GM21515 (cell line): ENCODE measurements around the gene DYRK2.
"Not testable (repeated sequence)": the region's sequence is repeated elsewhere in the genome, so short reads cannot be mapped to it uniquely, and the experiment has no call there.

ENCODE experiments used
- ATAC-seq: cut with Tn5 transposase; IDR thresholded peaks from one replicate; pipeline ENCODE4 v1.9.1; 2021; ENCODE audit not compliant: unreplicated experiment

The DYRK2 gene

GRCh38 chr12:67669934-67670631, 21.5 kb downstream of the DYRK2 start:
- no peak for ATAC-seq

GRCh38 chr12:67671419-67671818, 22.9 kb downstream of the DYRK2 start:
- ATAC-seq, result no peak

GRCh38 chr12:67671892-67672291, 23.3 kb downstream of the DYRK2 start:
- ATAC-seq, result no peak

GRCh38 chr12:67672507-67672906, 24.0 kb downstream of the DYRK2 start:
- ATAC-seq, result not testable (repeated sequence)

- not testable (repeated sequence) for ATAC-seq
Observed at GRCh38 chr12:67673509-67673908, 25.0 kb downstream of the DYRK2 start.

GRCh38 chr12:67674417-67674816, 25.9 kb downstream of the DYRK2 start:
- no peak for ATAC-seq

- no peak for ATAC-seq
Observed at GRCh38 chr12:67676624-67677023, 28.1 kb downstream of the DYRK2 start.

- no peak for ATAC-seq
Observed at GRCh38 chr12:67677166-67677565, 28.6 kb downstream of the DYRK2 start.

- ATAC-seq, result no peak
Observed at GRCh38 chr12:67681105-67681778, 32.7 kb downstream of the DYRK2 start.

- ATAC-seq, result no peak
Observed at GRCh38 chr12:67681941-67682620, 33.5 kb downstream of the DYRK2 start.

- ATAC-seq, result no peak
Observed at GRCh38 chr12:67689385-67689784, 40.8 kb downstream of the DYRK2 start.

- ATAC-seq, result no peak
Observed at GRCh38 chr12:67690656-67691055, 42.1 kb downstream of the DYRK2 start.

GRCh38 chr12:67691220-67691619, 42.7 kb downstream of the DYRK2 start:
- no peak for ATAC-seq

- no peak for ATAC-seq
Observed at GRCh38 chr12:67692135-67692534, 43.6 kb downstream of the DYRK2 start.

GRCh38 chr12:67692966-67693365, 44.4 kb downstream of the DYRK2 start:
- no peak for ATAC-seq

- no peak for ATAC-seq
Observed at GRCh38 chr12:67693894-67694293, 45.3 kb downstream of the DYRK2 start.

GRCh38 chr12:67694306-67694900, 45.9 kb downstream of the DYRK2 start:
- no peak for ATAC-seq

- ATAC-seq, result no peak
Observed at GRCh38 chr12:67695974-67696373, 47.4 kb downstream of the DYRK2 start.

- no peak for ATAC-seq
Observed at GRCh38 chr12:67697443-67697842, 48.9 kb downstream of the DYRK2 start.

GRCh38 chr12:67697967-67698366, 49.4 kb downstream of the DYRK2 start:
- no peak for ATAC-seq

- peak; percentile 97 for ATAC-seq
Observed at GRCh38 chr12:67698672-67699581, 50.4 kb downstream of the DYRK2 start.
